ENCODE results near the gene CAPN12. TPM values are rescaled to one million over a fixed set of nuclear protein-coding genes. Genes with fewer than 3 reads are reported as not detected.
A peak's percentile ranks its signal among the peaks of the same experiment; 100 is the strongest.

The CAPN12 gene
- total and polyA plus RNA-seq, 4 experiments from 2014 or later: 3.9 to 19.5 (median 13.3) TPM

- peaks cover 65% of the 10 kb centered on the region for H3K36me3 ChIP-seq (ENCODE audit: insufficient read depth, low read length)
- Mint-ChIP-seq H3K27ac (no peak overlapping the region), H3K4me1 (peaks cover 8 to 20% (median 14%) of the 10 kb centered on the region in 4 donors), H3K9me3 (no peaks in the 10 kb centered on the region), H3K27me3 (no peaks in the 10 kb centered on the region), H3K4me3 (no peak overlapping the region), H3K36me3 (peaks cover 31 to 55% of the 10 kb centered on the region in 2 donors)
- H3K27ac ChIP-seq (ENCODE audit: low read depth, low read length): no peak overlapping the region
- no peaks in the 10 kb centered on the region for H3K9me3 ChIP-seq (ENCODE audit: control insufficient read depth in 1 of 2, low read length in 2 of 2)
- no peak for DNase-seq
- no peak overlapping the region for H3K4me3 ChIP-seq (ENCODE audit: low read length in 2 of 2)
- H3K4me1 ChIP-seq (ENCODE audit: insufficient read depth, low read length): peaks cover 18% of the 10 kb centered on the region
- POLR2A ChIA-PET (ENCODE audit: partially characterized antibody): interaction anchor here (1.7 kb wide), 1 partner anchor 9 kb away, joined by 5 read pairs; no protein-coding TSS in a partner anchor
- CTCF ChIA-PET (ENCODE audit: partially characterized antibody): no interaction called here
- intact Hi-C loops (cut with micrococcal nuclease): no loop called here
- H3K27me3 ChIP-seq (ENCODE audit: insufficient read depth, low read length): no peaks in the 10 kb centered on the region
Observed at GRCh38 chr19:38702278-38702677, 42.0 kb downstream of the CAPN12 start.

- intact Hi-C loops (cut with micrococcal nuclease): no loop called here
- no peak for DNase-seq
- peaks cover 9 to 27% (median 21%) of the 10 kb centered on the region in 4 donors for H3K4me1 Mint-ChIP-seq
- POLR2A ChIA-PET (ENCODE audit: partially characterized antibody): interaction anchor here (1.7 kb wide), 1 partner anchor 8 kb away, joined by 5 read pairs; no protein-coding TSS in a partner anchor
- no peaks in the 10 kb centered on the region for H3K27me3 Mint-ChIP-seq
- Histone ChIP-seq H3K27ac (ENCODE audit: low read depth, low read length) (no peak overlapping the region), H3K4me3 (ENCODE audit: low read length in 2 of 2) (no peak overlapping the region), H3K36me3 (ENCODE audit: insufficient read depth, low read length) (peaks cover 57% of the 10 kb centered on the region), H3K4me1 (ENCODE audit: insufficient read depth, low read length) (peaks cover 26% of the 10 kb centered on the region), H3K27me3 (ENCODE audit: insufficient read depth, low read length) (no peaks in the 10 kb centered on the region), H3K9me3 (ENCODE audit: control insufficient read depth in 1 of 2, low read length in 2 of 2) (no peaks in the 10 kb centered on the region)
- H3K9me3 Mint-ChIP-seq: no peaks in the 10 kb centered on the region
- CTCF ChIA-PET (ENCODE audit: partially characterized antibody): no interaction called here
- H3K27ac Mint-ChIP-seq: no peak overlapping the region
- no peak overlapping the region for H3K4me3 Mint-ChIP-seq
- H3K36me3 Mint-ChIP-seq: peaks cover 26 to 52% of the 10 kb centered on the region in 2 donors
Observed at GRCh38 chr19:38701455-38702063, 42.7 kb downstream of the CAPN12 start.

- Mint-ChIP-seq H3K27ac (no peak overlapping the region), H3K27me3 (no peaks in the 10 kb centered on the region), H3K9me3 (no peaks in the 10 kb centered on the region), H3K36me3 (peaks cover 23 to 52% of the 10 kb centered on the region in 2 donors), H3K4me3 (no peak overlapping the region), H3K4me1 (peaks cover 11 to 33% (median 24%) of the 10 kb centered on the region in 4 donors)
- ChIA-PET POLR2A (ENCODE audit: partially characterized antibody) (interaction anchor here (1.7 kb wide), 1 partner anchor 8 kb away, joined by 5 read pairs; no protein-coding TSS in a partner anchor), CTCF (ENCODE audit: partially characterized antibody) (no interaction called here)
- Histone ChIP-seq H3K4me1 (ENCODE audit: insufficient read depth, low read length) (peaks cover 31% of the 10 kb centered on the region), H3K9me3 (ENCODE audit: control insufficient read depth in 1 of 2, low read length in 2 of 2) (no peaks in the 10 kb centered on the region), H3K27ac (ENCODE audit: low read depth, low read length) (no peak overlapping the region), H3K4me3 (ENCODE audit: low read length in 2 of 2) (no peak overlapping the region), H3K36me3 (ENCODE audit: insufficient read depth, low read length) (peaks cover 52% of the 10 kb centered on the region), H3K27me3 (ENCODE audit: insufficient read depth, low read length) (no peaks in the 10 kb centered on the region)
- DNase-seq: no peak
- intact Hi-C loops (cut with micrococcal nuclease): no loop called here
Observed at GRCh38 chr19:38700902-38701454, 43.3 kb downstream of the CAPN12 start.

GRCh38 chr19:38700350-38700901, 43.8 kb downstream of the CAPN12 start:
- H3K4me1 Mint-ChIP-seq: peaks cover 12 to 38% (median 28%) of the 10 kb centered on the region in 4 donors
- no peak overlapping the region for H3K4me3 Mint-ChIP-seq
- Histone ChIP-seq H3K27me3 (ENCODE audit: insufficient read depth, low read length) (no peaks in the 10 kb centered on the region), H3K9me3 (ENCODE audit: control insufficient read depth in 1 of 2, low read length in 2 of 2) (no peaks in the 10 kb centered on the region), H3K4me3 (ENCODE audit: low read length in 2 of 2) (no peak overlapping the region), H3K27ac (ENCODE audit: low read depth, low read length) (no peak overlapping the region), H3K4me1 (ENCODE audit: insufficient read depth, low read length) (peaks cover 37% of the 10 kb centered on the region), H3K36me3 (ENCODE audit: insufficient read depth, low read length) (peaks cover 46% of the 10 kb centered on the region)
- H3K27me3 Mint-ChIP-seq: no peaks in the 10 kb centered on the region
- H3K36me3 Mint-ChIP-seq: peaks cover 19 to 47% of the 10 kb centered on the region in 2 donors
- ChIA-PET POLR2A (ENCODE audit: partially characterized antibody) (no interaction called here), CTCF (ENCODE audit: partially characterized antibody) (interaction anchor here (1.1 to 1.2 kb wide), 2 partner anchors 13 to 69 kb away, joined by 3 read pairs; no protein-coding TSS in a partner anchor)
- intact Hi-C loops (cut with micrococcal nuclease): no loop called here
- no peaks in the 10 kb centered on the region for H3K9me3 Mint-ChIP-seq
- no peak for DNase-seq
- peak overlapping the region in 1 of 7 donors; percentile 67 for H3K27ac Mint-ChIP-seq

GRCh38 chr19:38699647-38700349, 44.5 kb downstream of the CAPN12 start:
- ChIA-PET POLR2A (ENCODE audit: partially characterized antibody) (no interaction called here), CTCF (ENCODE audit: partially characterized antibody) (interaction anchor here (1.1 to 1.2 kb wide), 3 partner anchors 12 to 70 kb away, joined by 3 read pairs; no protein-coding TSS in a partner anchor)
- Histone ChIP-seq H3K4me3 (ENCODE audit: low read length in 2 of 2) (no peak overlapping the region), H3K27me3 (ENCODE audit: insufficient read depth, low read length) (no peaks in the 10 kb centered on the region), H3K36me3 (ENCODE audit: insufficient read depth, low read length) (peaks cover 40% of the 10 kb centered on the region), H3K4me1 (ENCODE audit: insufficient read depth, low read length) (peaks cover 43% of the 10 kb centered on the region), H3K27ac (ENCODE audit: low read depth, low read length) (no peak overlapping the region), H3K9me3 (ENCODE audit: control insufficient read depth in 1 of 2, low read length in 2 of 2) (no peaks in the 10 kb centered on the region)
- DNase-seq: no peak
- Mint-ChIP-seq H3K4me1 (peaks cover 19 to 45% (median 34%) of the 10 kb centered on the region in 4 donors), H3K27ac (peak overlapping the region in 4 of 7 donors; percentile 13 to 76 (median 68)), H3K4me3 (no peak overlapping the region), H3K27me3 (no peaks in the 10 kb centered on the region), H3K9me3 (no peaks in the 10 kb centered on the region), H3K36me3 (peaks cover 19 to 47% of the 10 kb centered on the region in 2 donors)
- intact Hi-C loops (cut with micrococcal nuclease): no loop called here

- Histone ChIP-seq H3K9me3 (ENCODE audit: control insufficient read depth in 1 of 2, low read length in 2 of 2) (no peaks in the 10 kb centered on the region), H3K27ac (ENCODE audit: low read depth, low read length) (no peak overlapping the region), H3K36me3 (ENCODE audit: insufficient read depth, low read length) (peaks cover 34% of the 10 kb centered on the region), H3K4me1 (ENCODE audit: insufficient read depth, low read length) (peaks cover 51% of the 10 kb centered on the region), H3K4me3 (ENCODE audit: low read length in 2 of 2) (no peak overlapping the region), H3K27me3 (ENCODE audit: insufficient read depth, low read length) (no peaks in the 10 kb centered on the region)
- CTCF ChIA-PET (ENCODE audit: partially characterized antibody): interaction anchor here (1.2 kb wide), 1 partner anchor 16 kb away, joined by 3 read pairs; no protein-coding TSS in a partner anchor
- H3K27me3 Mint-ChIP-seq: no peaks in the 10 kb centered on the region
- H3K4me3 Mint-ChIP-seq: no peak overlapping the region
- no peaks in the 10 kb centered on the region for H3K9me3 Mint-ChIP-seq
- intact Hi-C loops (cut with micrococcal nuclease): no loop called here
- peaks cover 15 to 42% of the 10 kb centered on the region in 2 donors for H3K36me3 Mint-ChIP-seq
- peaks cover 23 to 53% (median 38%) of the 10 kb centered on the region in 4 donors for H3K4me1 Mint-ChIP-seq
- DNase-seq: no peak
- POLR2A ChIA-PET (ENCODE audit: partially characterized antibody): no interaction called here
- peak overlapping the region in 4 of 7 donors; percentile 38 to 63 (median 54) for H3K27ac Mint-ChIP-seq
Observed at GRCh38 chr19:38699027-38699346, 45.3 kb downstream of the CAPN12 start.
